Body of pancreas (tissue), 4 donors: ENCODE data around the gene PEAK1. TPM values are rescaled to one million over a fixed set of nuclear protein-coding genes. Genes with fewer than 3 reads are reported as not detected.

ENCODE experiments used
- ATAC-seq: fragments of 150-250 bp; one replicate; pipeline ENCODE4 v1.9.1; 2016
- DNase-seq, 4 donors: peaks; one replicate each; pipeline ENCODE4 v3.0.0-alpha.2; 2019
- H3K27ac ChIP-seq, 4 donors: fragments of 200-600 bp; sonication (generic); 1 replicate in 3 of 4; 2 replicates in 1 of 4; pipeline versions ENCODE4 v1.5.1 to v1.6.1; 2016 to 2019; ENCODE audit warnings: mild to moderate bottlenecking in 1 of 4, mixed read lengths in 1 of 4, moderate library complexity in 1 of 4
- H3K27me3 ChIP-seq, 2 donors: fragments of 200-600 bp; sonication (generic); one replicate each; pipeline ENCODE4 v1.6.0; 2016; ENCODE audit warnings: mild to moderate bottlenecking in 1 of 2
- H3K36me3 ChIP-seq, 2 donors: fragments of 200-600 bp; sonication (generic); replicated peaks in 1 of 2; 2 replicates each; pipeline ENCODE4 v1.5.1; 2016; ENCODE audit warnings: low read depth in 2 of 2; ENCODE audit not compliant: insufficient read depth in 1 of 2
- H3K4me1 ChIP-seq: fragments of 200-600 bp; sonication (generic); one replicate; pipeline ENCODE4 v1.6.0; 2016
- H3K4me3 ChIP-seq, 2 donors: fragments of 200-600 bp; sonication (generic); 1 replicate in 1 of 2; 2 replicates in 1 of 2; pipeline ENCODE4 v1.5.1; 2016 to 2019
- H3K9me3 ChIP-seq, 3 donors: fragments of 200-600 bp; sonication (generic); 1 replicate in 2 of 3; 2 replicates in 1 of 3; pipeline ENCODE4 v1.5.1; 2016
- POLR2A ChIP-seq, 3 donors: fragments of 450-650 bp; IDR thresholded peaks; one replicate each; pipeline ENCODE4 v1.6.1; 2016; ENCODE audit warnings: antibody characterized with exemption in 3 of 3, mild to moderate bottlenecking in 2 of 3
- WGBS, 2 donors: methylation state at CpG; one replicate each; pipeline ENCODE4 v1.1.5; 2017; 5-methylcytosine and 5-hydroxymethylcytosine counted together
- intact Hi-C: fragments of 100-400 bp; cut with DNase I; formaldehyde crosslinking; loops from one replicate; pipeline ENCODE4 v1.15.1; 2023
- total RNA-seq, 2 donors: library from RNA; depleted of rRNA; stranded (reverse); fragments of >200 nt; gene quantifications; one replicate each; pipeline ENCODE4 v1.1.0, GENCODE V29; 2016
- TF ChIP-seq, protein P1 (sequence below), 7 experiments: fragments of 450-650 bp in 4 of 7; fragments of 200-600 bp in 3 of 7; sonication (generic) in 3 of 7; IDR thresholded peaks; one replicate each; pipeline ENCODE4 v1.5.1; 2016 to 2019; ENCODE audit warnings: antibody characterized with exemption in 7 of 7

Gene PEAK1
- total RNA-seq, 2 donors from 2014 or later = 12.5 to 13.2 TPM

DNA sequence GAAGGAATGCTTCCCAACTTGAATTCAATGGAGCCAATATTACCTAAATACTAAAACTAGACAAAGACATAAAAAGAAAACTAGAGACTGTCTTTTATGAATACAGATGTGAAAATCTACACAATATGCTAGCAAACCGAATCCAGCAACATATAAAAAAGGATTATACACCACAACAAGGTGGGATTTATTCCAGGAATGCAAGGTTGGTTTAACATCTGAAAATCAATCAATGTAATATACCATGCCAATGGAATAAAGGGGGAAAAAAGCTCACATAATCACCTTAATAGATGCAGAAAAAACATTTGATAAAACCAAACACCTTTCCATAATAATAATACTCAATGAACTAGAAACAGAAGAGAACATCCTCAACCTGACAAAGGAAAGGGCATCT is 279.7 kb downstream of the PEAK1 start:
- Histone ChIP-seq H3K4me1 (peaks cover 14% of the 10 kb centered on the region), H3K9me3 (no peaks in the 10 kb centered on the region), H3K27me3 (no peaks in the 10 kb centered on the region), H3K27ac (no peak overlapping the region), H3K4me3 (no peak overlapping the region), H3K36me3 (no peaks in the 10 kb centered on the region)
- intact Hi-C loops = no loop called here
- no peak for ATAC-seq
- TF ChIP-seq, protein P1, sequence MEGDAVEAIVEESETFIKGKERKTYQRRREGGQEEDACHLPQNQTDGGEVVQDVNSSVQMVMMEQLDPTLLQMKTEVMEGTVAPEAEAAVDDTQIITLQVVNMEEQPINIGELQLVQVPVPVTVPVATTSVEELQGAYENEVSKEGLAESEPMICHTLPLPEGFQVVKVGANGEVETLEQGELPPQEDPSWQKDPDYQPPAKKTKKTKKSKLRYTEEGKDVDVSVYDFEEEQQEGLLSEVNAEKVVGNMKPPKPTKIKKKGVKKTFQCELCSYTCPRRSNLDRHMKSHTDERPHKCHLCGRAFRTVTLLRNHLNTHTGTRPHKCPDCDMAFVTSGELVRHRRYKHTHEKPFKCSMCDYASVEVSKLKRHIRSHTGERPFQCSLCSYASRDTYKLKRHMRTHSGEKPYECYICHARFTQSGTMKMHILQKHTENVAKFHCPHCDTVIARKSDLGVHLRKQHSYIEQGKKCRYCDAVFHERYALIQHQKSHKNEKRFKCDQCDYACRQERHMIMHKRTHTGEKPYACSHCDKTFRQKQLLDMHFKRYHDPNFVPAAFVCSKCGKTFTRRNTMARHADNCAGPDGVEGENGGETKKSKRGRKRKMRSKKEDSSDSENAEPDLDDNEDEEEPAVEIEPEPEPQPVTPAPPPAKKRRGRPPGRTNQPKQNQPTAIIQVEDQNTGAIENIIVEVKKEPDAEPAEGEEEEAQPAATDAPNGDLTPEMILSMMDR (IDR thresholded peaks at IDR 0.05) = no peak
- TF ChIP-seq POLR2A (IDR thresholded peaks at IDR 0.05) = no peak
- no peak for DNase-seq
- WGBS, 2 donors = 94 to 100% methylated on average over 1 of the region's 1 CpG

DNA sequence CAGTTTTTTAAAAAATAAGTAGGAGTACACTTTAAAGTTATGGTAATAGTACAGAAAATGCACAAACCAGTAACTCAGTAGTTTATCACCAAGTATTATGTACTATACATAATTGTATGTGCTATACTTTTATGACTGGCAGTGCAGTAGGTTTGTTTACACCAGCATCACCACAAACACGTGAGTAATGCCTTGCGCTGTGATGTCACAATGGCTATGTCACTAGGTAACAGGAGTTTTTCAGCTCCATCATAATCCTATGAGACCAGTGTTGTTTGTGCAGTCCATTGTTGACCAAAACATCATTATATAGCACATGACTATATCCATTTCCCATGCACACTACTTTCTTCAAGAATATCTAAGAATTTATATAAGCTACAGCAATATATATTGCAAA is 280.6 kb downstream of the PEAK1 start:
- H3K27me3 ChIP-seq = no peaks in the 10 kb centered on the region
- peaks cover 7% of the 10 kb centered on the region for H3K4me1 ChIP-seq
- no peak overlapping the region for H3K4me3 ChIP-seq
- H3K36me3 ChIP-seq = no peaks in the 10 kb centered on the region
- WGBS, 2 donors = 82 to 95% methylated on average over 2 of the region's 2 CpGs
- intact Hi-C loops = no loop called here
- no peak overlapping the region for H3K27ac ChIP-seq
- no peaks in the 10 kb centered on the region for H3K9me3 ChIP-seq
- DNase-seq (no peak), ATAC-seq (no peak)
- TF ChIP-seq, protein P1 (IDR thresholded peaks at IDR 0.05) = no peak
- no peak for TF ChIP-seq POLR2A (IDR thresholded peaks at IDR 0.05)

DNA sequence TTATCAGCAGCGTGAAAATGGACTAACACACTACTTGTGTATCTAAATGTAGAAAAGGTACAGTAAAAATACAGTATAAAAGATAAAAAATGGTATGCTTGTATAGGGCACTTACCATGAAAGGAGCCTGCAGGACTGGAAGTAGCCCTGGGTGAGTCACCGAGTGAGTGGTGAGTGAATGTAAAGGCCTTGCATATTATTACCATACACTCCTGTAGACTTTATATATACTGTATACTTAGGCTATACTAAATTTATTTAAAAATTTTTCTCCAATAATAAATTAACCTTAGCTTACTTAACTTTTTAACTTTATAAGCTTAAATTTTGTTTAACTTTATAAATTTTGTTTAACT is 281.8 kb downstream of the PEAK1 start:
- WGBS, 2 donors = 97 to 98% methylated on average over 2 of the region's 2 CpGs
- H3K36me3 ChIP-seq = peaks cover 0 to 2% of the 10 kb centered on the region in 2 donors
- ATAC-seq = no peak

DNA sequence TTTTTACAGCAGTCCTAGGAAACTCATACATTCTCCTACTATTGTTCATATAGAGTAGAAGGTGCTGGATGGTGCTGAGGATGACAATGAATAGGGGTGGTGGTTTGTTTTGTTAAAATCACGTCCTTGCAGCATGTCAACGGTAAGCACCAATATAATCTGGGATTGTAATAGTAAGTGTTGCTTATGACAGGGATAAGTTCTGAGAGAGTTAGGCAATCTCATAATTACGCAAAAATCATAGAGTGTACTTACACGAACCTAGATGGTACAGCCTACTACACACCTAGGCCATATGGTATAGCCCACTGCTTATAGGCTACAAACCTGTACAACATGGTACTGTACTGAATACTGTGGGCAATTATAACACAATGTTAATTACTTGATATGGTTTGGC is 284.7 kb downstream of the PEAK1 start:
- H3K27me3 ChIP-seq = no peaks in the 10 kb centered on the region
- no peak overlapping the region for H3K27ac ChIP-seq
- 92 to 94% methylated on average over 4 of the region's 4 CpGs for whole genome bisulfite sequencing, 2 donors
- H3K4me1 ChIP-seq = no peaks in the 10 kb centered on the region
- H3K36me3 ChIP-seq = peaks cover 0 to 2% of the 10 kb centered on the region in 2 donors
- no peaks in the 10 kb centered on the region for H3K9me3 ChIP-seq
- intact Hi-C loops = no loop called here
- ATAC-seq = no peak
- TF ChIP-seq, protein P1 (IDR thresholded peaks at IDR 0.05) = no peak
- no peak for TF ChIP-seq POLR2A (IDR thresholded peaks at IDR 0.05)
- H3K4me3 ChIP-seq = no peak overlapping the region
- DNase-seq = no peak

More for the DNA sequence above, 281.8 kb downstream of the PEAK1 start:
- H3K4me1 ChIP-seq = no peaks in the 10 kb centered on the region
- TF ChIP-seq, protein P1 (IDR thresholded peaks at IDR 0.05) = no peak
- no peak for TF ChIP-seq POLR2A (IDR thresholded peaks at IDR 0.05)
- no peaks in the 10 kb centered on the region for H3K9me3 ChIP-seq
- intact Hi-C loops = no loop called here
- no peak overlapping the region for H3K4me3 ChIP-seq
- H3K27ac ChIP-seq = no peak overlapping the region
- no peaks in the 10 kb centered on the region for H3K27me3 ChIP-seq
- no peak for DNase-seq

DNA sequence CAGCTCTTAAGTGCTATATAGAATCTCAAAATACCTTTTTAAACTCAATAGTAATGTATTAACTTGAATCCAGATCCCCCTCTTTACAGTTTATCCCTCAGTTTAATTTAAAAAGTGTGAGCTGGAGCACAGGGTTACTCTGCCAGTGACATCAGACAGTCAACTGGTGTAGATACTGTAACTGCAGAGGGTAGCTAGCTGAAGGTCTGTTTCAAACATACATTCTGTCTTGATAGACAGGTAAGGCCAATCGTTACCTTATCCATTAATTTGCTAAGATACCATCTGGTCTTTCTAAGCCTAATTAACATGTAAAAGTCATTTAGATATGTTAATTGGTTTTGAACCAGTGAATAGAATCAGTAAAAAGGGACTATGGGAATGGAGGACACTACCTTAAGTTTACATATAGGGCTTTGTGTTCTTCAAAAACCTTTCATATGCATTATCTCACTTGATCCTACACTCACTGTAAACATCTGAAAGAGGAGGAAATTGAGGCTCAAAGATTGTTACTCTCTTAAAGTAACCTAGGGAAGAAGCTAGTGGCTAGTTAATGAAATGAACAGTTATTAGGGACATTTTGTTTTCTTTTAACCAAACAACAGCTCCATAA is 289.5 kb downstream of the PEAK1 start:
- TF ChIP-seq, protein P1 (IDR thresholded peaks at IDR 0.05) = no peak
- no peak for TF ChIP-seq POLR2A (IDR thresholded peaks at IDR 0.05)
- H3K4me1 ChIP-seq = peaks cover 10% of the 10 kb centered on the region
- H3K27me3 ChIP-seq = no peaks in the 10 kb centered on the region
- peaks cover 0 to 2% of the 10 kb centered on the region in 2 donors for H3K36me3 ChIP-seq
- H3K4me3 ChIP-seq = no peak overlapping the region
- ATAC-seq = no peak
- intact Hi-C loops = no loop called here
- H3K9me3 ChIP-seq = no peaks in the 10 kb centered on the region
- 97 to 100% methylated on average over 1 of the region's 1 CpG for WGBS, 2 donors
- DNase-seq = no peak
- no peak overlapping the region for H3K27ac ChIP-seq
